SU-DHL-6 (cell line): Measurements from ENCODE around the gene RNF157.

Experiments
- H2AFZ ChIP-seq: fragments of 200-600 bp; sonication (generic); 2 replicates; pipeline ENCODE4 v1.6.1; 2014; ENCODE audit warnings: low read depth, mild to moderate bottlenecking, moderate library complexity, mixed read lengths, antibody characterized with exemption, low read length; ENCODE audit not compliant: severe bottlenecking
- H3F3A ChIP-seq: fragments of 200-600 bp; shearing (Covaris generic); 2 replicates; pipeline ENCODE4 v1.6.0; 2016; ENCODE audit warnings: antibody characterized with exemption, mild to moderate bottlenecking; ENCODE audit not compliant: insufficient read depth
- H3K27ac ChIP-seq: fragments of 200-600 bp; sonication (generic); 2 replicates; pipeline ENCODE4 v1.5.1; 2016; ENCODE audit warnings: low read depth, mild to moderate bottlenecking, low read length, moderate library complexity, mixed read lengths
- H3K27me3 ChIP-seq: fragments of 200-600 bp; sonication (generic), shearing (Covaris generic); 2 replicates; pipeline ENCODE4 v1.6.0; 2014; ENCODE audit warnings: mild to moderate bottlenecking, low read length
- H3K36me3 ChIP-seq: fragments of 200-600 bp; sonication (generic); 2 replicates; pipeline ENCODE4 v1.6.1; 2014; ENCODE audit warnings: mild to moderate bottlenecking, low read length, mixed read lengths
- H3K4me2 ChIP-seq: fragments of 300-600, 200-600 bp; shearing (Covaris generic), sonication (generic); 2 replicates; pipeline ENCODE4 v1.6.0; 2014; ENCODE audit warnings: low read length, low read depth, mild to moderate bottlenecking; ENCODE audit not compliant: poor library complexity, severe bottlenecking
- H3K4me3 ChIP-seq: fragments of 200-600 bp; sonication (generic); 2 replicates; pipeline ENCODE4 v1.5.1; 2014; ENCODE audit warnings: antibody characterized with exemption, low read length, mild to moderate bottlenecking, mixed read lengths; ENCODE audit not compliant: insufficient read depth, poor library complexity, severe bottlenecking
- H3K79me2 ChIP-seq: fragments of 200-600 bp; sonication (generic); 2 replicates; pipeline ENCODE4 v1.6.1; 2014; ENCODE audit warnings: mild to moderate bottlenecking, low read length, moderate library complexity; ENCODE audit not compliant: insufficient read depth
- H3K9ac ChIP-seq: fragments of 200-600 bp; sonication (generic); 2 replicates; pipeline ENCODE4 v1.7.0; 2014; ENCODE audit warnings: mild to moderate bottlenecking, low read length
- H3K9me2 ChIP-seq: fragments of 200-600 bp; sonication (generic); replicated peaks from 2 replicates; pipeline ENCODE4 v1.6.1; 2014; ENCODE audit warnings: low read length; ENCODE audit not compliant: insufficient read depth
- H3K9me3 ChIP-seq: fragments of 200-600 bp; sonication (generic); 2 replicates; pipeline ENCODE4 v1.6.1; 2014; ENCODE audit warnings: low read length, mixed read lengths; ENCODE audit not compliant: insufficient read depth
- H4K20me1 ChIP-seq: fragments of 200-600 bp; sonication (generic); 2 replicates; pipeline ENCODE4 v1.6.1; 2014; ENCODE audit warnings: low read depth, mild to moderate bottlenecking, antibody characterized with exemption, low read length, moderate library complexity, mixed read lengths
- EZH2phosphoT487 ChIP-seq: fragments of 200-600 bp; sonication (generic), shearing (Covaris generic); conservative IDR thresholded peaks from 2 replicates; pipeline ENCODE4 v1.6.1; 2018; ENCODE audit warnings: mild to moderate bottlenecking, antibody characterized with exemption, low read length, moderate library complexity, mixed read lengths
- TF ChIP-seq, protein P1 (sequence below): fragments of 200-600 bp; sonication (generic); IDR thresholded peaks from one replicate; pipeline ENCODE4 v1.5.1; 2017; ENCODE audit warnings: antibody characterized with exemption, mild to moderate bottlenecking, low read length, moderate library complexity; ENCODE audit not compliant: insufficient read depth, poor library complexity, severe bottlenecking

The RNF157 gene

DNA sequence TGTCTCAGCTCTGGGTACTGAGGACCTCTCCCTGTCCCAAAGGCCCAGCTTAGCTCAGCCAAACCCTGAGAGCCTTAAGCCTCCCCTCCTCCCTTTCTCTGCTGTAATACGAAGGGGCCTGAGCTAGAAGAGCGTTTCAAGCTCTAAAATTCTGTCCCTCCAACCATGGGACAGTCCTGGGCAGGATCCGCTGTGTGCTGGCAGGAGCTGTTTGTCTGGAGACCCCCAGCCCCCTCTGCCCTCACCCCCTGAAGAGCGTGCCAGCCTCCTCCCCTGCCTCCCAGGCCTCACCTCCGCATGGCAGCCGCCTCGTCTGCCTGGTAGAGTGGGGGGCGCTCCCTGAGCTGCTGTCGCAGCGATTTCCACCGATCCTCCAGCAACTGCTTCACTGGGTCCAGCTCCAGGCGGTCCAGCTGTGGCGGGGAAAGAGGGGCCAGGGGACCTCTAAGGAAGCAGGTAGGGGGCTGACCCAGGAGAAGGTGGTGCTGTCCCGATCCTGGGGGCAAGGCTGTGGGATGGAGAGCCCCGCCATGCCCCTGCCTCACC lies 39.5 kb upstream of the RNF157 start:
- no peaks in the 10 kb centered on the region; the same call in 1 of the 2 replicates for H3F3A ChIP-seq
- H3K9ac ChIP-seq, result no peak overlapping the region
- H3K79me2 ChIP-seq, result no peaks in the 10 kb centered on the region

DNA sequence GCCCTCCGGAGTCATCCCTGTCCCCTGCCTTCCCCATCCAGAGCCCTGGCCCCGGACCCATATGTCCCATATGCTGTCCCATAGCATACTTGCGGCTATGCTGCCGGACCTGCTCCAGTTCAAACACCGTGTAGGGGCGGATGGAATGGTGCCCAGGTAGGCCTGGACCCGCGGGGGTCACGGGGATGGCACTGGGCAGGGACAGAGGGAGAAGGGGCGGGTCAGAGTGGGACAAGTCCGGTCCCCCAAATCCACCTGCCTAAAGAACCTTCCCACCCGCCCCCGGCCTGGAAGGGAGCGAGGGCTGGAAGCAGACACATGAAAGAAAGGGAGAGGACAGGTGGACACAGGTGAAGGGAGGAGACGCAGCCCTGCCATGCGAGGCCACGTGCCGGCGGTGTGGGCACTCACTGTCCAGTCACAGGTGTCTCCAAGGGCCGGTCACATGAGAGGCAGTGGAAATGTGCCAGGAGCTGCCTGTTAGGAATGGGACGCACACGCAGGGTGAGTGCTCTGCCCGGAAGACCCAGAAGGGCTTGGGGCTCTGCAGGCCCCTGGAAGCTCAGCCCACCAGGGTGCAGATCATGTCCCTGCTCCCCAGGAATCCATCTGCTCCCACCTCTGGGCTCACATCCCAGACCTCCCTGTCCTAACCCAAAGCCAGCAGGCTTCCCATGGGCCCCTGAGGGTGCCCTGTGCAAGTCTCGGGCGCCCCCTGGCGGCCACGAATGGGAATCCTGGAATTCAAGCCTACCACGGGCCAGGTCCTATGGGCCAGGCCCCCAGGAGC lies 38.9 kb upstream of the RNF157 start:
- Histone ChIP-seq H3K9me3 (no peaks in the 10 kb centered on the region), H3K9me2 (no peaks in the 10 kb centered on the region), H3F3A (no peaks in the 10 kb centered on the region; the same call in 1 of the 2 replicates), H3K9ac (no peak overlapping the region), H3K79me2 (no peaks in the 10 kb centered on the region), H3K4me2 (no peak overlapping the region), H2AFZ (no peak overlapping the region), H3K27ac (no peak overlapping the region), H4K20me1 (no peaks in the 10 kb centered on the region), H3K4me3 (no peak overlapping the region), H3K27me3 (no peaks in the 10 kb centered on the region), H3K36me3 (no peaks in the 10 kb centered on the region)
- no peak for TF ChIP-seq EZH2phosphoT487
- TF ChIP-seq, protein P1, sequence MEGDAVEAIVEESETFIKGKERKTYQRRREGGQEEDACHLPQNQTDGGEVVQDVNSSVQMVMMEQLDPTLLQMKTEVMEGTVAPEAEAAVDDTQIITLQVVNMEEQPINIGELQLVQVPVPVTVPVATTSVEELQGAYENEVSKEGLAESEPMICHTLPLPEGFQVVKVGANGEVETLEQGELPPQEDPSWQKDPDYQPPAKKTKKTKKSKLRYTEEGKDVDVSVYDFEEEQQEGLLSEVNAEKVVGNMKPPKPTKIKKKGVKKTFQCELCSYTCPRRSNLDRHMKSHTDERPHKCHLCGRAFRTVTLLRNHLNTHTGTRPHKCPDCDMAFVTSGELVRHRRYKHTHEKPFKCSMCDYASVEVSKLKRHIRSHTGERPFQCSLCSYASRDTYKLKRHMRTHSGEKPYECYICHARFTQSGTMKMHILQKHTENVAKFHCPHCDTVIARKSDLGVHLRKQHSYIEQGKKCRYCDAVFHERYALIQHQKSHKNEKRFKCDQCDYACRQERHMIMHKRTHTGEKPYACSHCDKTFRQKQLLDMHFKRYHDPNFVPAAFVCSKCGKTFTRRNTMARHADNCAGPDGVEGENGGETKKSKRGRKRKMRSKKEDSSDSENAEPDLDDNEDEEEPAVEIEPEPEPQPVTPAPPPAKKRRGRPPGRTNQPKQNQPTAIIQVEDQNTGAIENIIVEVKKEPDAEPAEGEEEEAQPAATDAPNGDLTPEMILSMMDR, result peak; percentile 94

More for the DNA sequence above, 39.5 kb upstream of the RNF157 start:
- Histone ChIP-seq H3K9me2 (no peaks in the 10 kb centered on the region), H3K27ac (no peak overlapping the region), H3K36me3 (no peaks in the 10 kb centered on the region), H2AFZ (no peak overlapping the region), H4K20me1 (no peaks in the 10 kb centered on the region), H3K4me2 (no peak overlapping the region), H3K4me3 (no peak overlapping the region), H3K27me3 (no peaks in the 10 kb centered on the region), H3K9me3 (no peaks in the 10 kb centered on the region)
- TF ChIP-seq, protein P1, result no peak
- no peak for TF ChIP-seq EZH2phosphoT487

DNA sequence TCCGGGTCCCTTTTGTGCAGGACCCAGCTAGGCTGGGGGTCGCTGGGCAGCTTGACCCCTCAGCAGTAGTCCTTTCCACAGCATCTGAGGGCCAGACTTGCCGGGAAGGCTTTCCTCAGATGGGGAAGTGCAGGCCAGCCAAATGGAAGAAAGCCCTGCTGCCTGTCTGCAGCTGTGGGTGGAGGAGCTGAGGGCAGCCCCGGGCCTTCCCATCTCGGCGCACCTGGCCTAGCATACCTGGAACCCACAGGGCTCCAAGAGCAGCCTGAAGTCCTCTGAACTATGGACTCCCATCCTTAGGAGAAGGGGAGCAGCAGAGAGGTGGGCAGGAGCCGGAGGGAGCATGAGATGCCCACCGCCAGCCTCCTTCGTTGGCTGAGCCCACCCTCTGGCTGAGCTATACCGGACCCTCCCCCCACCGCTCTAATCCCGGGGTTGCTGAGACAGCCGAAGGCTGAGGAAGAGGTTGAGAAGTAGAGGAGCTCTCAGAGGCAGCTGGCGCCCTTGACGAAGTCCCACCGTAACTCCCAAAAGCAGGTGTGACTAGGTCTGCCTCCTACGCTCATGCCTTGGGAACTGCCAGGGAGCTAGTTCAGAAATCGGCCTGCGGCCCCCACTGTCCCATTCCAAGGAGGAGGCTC lies 38.1 kb upstream of the RNF157 start:
- H3K4me3 ChIP-seq, result no peak overlapping the region
- no peaks in the 10 kb centered on the region for H3K36me3 ChIP-seq
- no peaks in the 10 kb centered on the region for H3K79me2 ChIP-seq
- no peak for TF ChIP-seq EZH2phosphoT487
- TF ChIP-seq, protein P1, result no peak
- H2AFZ ChIP-seq, result no peak overlapping the region
- H3K9me2 ChIP-seq, result no peaks in the 10 kb centered on the region
- H3K4me2 ChIP-seq, result no peak overlapping the region
- no peaks in the 10 kb centered on the region for H4K20me1 ChIP-seq
- peaks cover 4% of the 10 kb centered on the region for H3F3A ChIP-seq
- no peaks in the 10 kb centered on the region for H3K27me3 ChIP-seq
- no peak overlapping the region for H3K27ac ChIP-seq
- H3K9ac ChIP-seq, result no peak overlapping the region
- no peaks in the 10 kb centered on the region for H3K9me3 ChIP-seq
